ENCODE results near the gene LANCL3.

The LANCL3 gene

GRCh38 chrX:37677243-37677642, 105.8 kb downstream of the LANCL3 start:
- Histone ChIP-seq H4K20me1 (no peaks in the 10 kb centered on the region), H3K9me3 (replicated peaks in 1 of 11) (no peaks in the 10 kb centered on the region; a peak in 1 of 22 replicates), H3K9ac (no peak overlapping the region), H3K27me3 (no peaks in the 10 kb centered on the region), H3K4me3 (no peak overlapping the region), H3K27ac (no peak overlapping the region), H3K4me2 (no peak overlapping the region), H3K36me3 (no peaks in the 10 kb centered on the region), H3K4me1 (no peaks in the 10 kb centered on the region)
- TF ChIP-seq Cebpa-rat (IDR thresholded peaks at IDR 0.05): no peak

GRCh38 chrX:37677765-37678164, 106.3 kb downstream of the LANCL3 start:
- no peaks in the 10 kb centered on the region for H3K36me3 ChIP-seq
- H3K9me3 ChIP-seq (replicated peaks in 1 of 11): no peaks in the 10 kb centered on the region
- TF ChIP-seq Cebpa-rat (IDR thresholded peaks at IDR 0.05): no peak
- H3K9ac ChIP-seq: no peak overlapping the region
- no peaks in the 10 kb centered on the region for H4K20me1 ChIP-seq
- H3K27me3 ChIP-seq: no peaks in the 10 kb centered on the region
- H3K4me1 ChIP-seq: no peaks in the 10 kb centered on the region
- no peak overlapping the region for H3K27ac ChIP-seq
- no peak overlapping the region for H3K4me2 ChIP-seq
- H3K4me3 ChIP-seq: no peak overlapping the region

- Histone ChIP-seq H3K4me3 (no peak overlapping the region), H3K9ac (no peak overlapping the region), H3K4me1 (no peaks in the 10 kb centered on the region), H3K4me2 (no peak overlapping the region), H3K36me3 (no peaks in the 10 kb centered on the region), H3K27me3 (no peaks in the 10 kb centered on the region), H3K27ac (no peak overlapping the region), H3K9me3 (replicated peaks in 1 of 11) (no peaks in the 10 kb centered on the region), H4K20me1 (no peaks in the 10 kb centered on the region)
- no peak for TF ChIP-seq Cebpa-rat (IDR thresholded peaks at IDR 0.05)
These were observed 107.1 kb downstream of the LANCL3 start for GRCh38 chrX:37678574-37678973.

GRCh38 chrX:37679230-37679629, 107.8 kb downstream of the LANCL3 start:
- Histone ChIP-seq H3K27ac (no peak overlapping the region), H3K27me3 (0 out of 22 replicates have a peak, but pooled peaks cover 0 to under 1% (median 0%) of the 10 kb centered on the region in 11 experiments), H4K20me1 (no peaks in the 10 kb centered on the region), H3K9ac (no peak overlapping the region), H3K4me2 (no peak overlapping the region), H3K4me3 (no peak overlapping the region), H3K9me3 (replicated peaks in 1 of 11) (no peaks in the 10 kb centered on the region), H3K4me1 (no peaks in the 10 kb centered on the region), H3K36me3 (no peaks in the 10 kb centered on the region)
- no peak for TF ChIP-seq Cebpa-rat (IDR thresholded peaks at IDR 0.05)

- Histone ChIP-seq H4K20me1 (no peaks in the 10 kb centered on the region), H3K36me3 (no peaks in the 10 kb centered on the region), H3K4me1 (no peaks in the 10 kb centered on the region), H3K9ac (no peak overlapping the region), H3K4me3 (no peak overlapping the region), H3K27me3 (0 out of 22 replicates have a peak, but pooled peaks cover 0 to 4% (median 0%) of the 10 kb centered on the region in 11 experiments), H3K4me2 (no peak overlapping the region), H3K27ac (no peak overlapping the region), H3K9me3 (replicated peaks in 1 of 11) (no peaks in the 10 kb centered on the region)
- no peak for TF ChIP-seq Cebpa-rat (IDR thresholded peaks at IDR 0.05)
These were observed 108.4 kb downstream of the LANCL3 start for GRCh38 chrX:37679888-37680287.

GRCh38 chrX:37684426-37684825, 113.0 kb downstream of the LANCL3 start:
- Histone ChIP-seq H3K4me2 (no peak overlapping the region), H4K20me1 (no peaks in the 10 kb centered on the region), H3K9ac (no peak overlapping the region), H3K27me3 (peaks cover 7 to 20% (median 10%) of the 10 kb centered on the region in 11 experiments), H3K27ac (no peak overlapping the region), H3K36me3 (no peaks in the 10 kb centered on the region), H3K9me3 (replicated peaks in 1 of 11) (peaks cover 0 to 6% (median 0%) of the 10 kb centered on the region in 11 experiments; a peak in 7 of 22 replicates), H3K4me3 (no peak overlapping the region), H3K4me1 (peaks cover 0 to 6% (median 0%) of the 10 kb centered on the region in 10 experiments; a peak in 2 of 20 replicates)
- no peak for TF ChIP-seq Cebpa-rat (IDR thresholded peaks at IDR 0.05)

- Histone ChIP-seq H3K27me3 (peaks cover 7 to 20% (median 10%) of the 10 kb centered on the region in 11 experiments), H3K4me1 (peaks cover 0 to 6% (median 0%) of the 10 kb centered on the region in 10 experiments; a peak in 2 of 20 replicates), H3K36me3 (no peaks in the 10 kb centered on the region), H3K4me2 (peak overlapping the region; percentile 50 to 80 (median 72); a peak in 21 of 22 replicates), H3K9me3 (replicated peaks in 1 of 11) (peaks cover 0 to 6% (median 0%) of the 10 kb centered on the region in 11 experiments; a peak in 7 of 22 replicates), H3K27ac (no peak overlapping the region), H3K9ac (0 out of 22 replicates have a peak overlapping the region, but pooled peaks of 1 of the 11 experiments have one; percentile 56), H3K4me3 (peak overlapping the region in 9 of 10 experiments; percentile 47 to 67 (median 55); a peak in 13 of 20 replicates), H4K20me1 (no peaks in the 10 kb centered on the region)
- no peak for TF ChIP-seq Cebpa-rat (IDR thresholded peaks at IDR 0.05)
These were observed 113.5 kb downstream of the LANCL3 start for GRCh38 chrX:37684973-37685372.

GRCh38 chrX:37685381-37686359, 114.2 kb downstream of the LANCL3 start, which contains the start of gene XK:
TSS of gene XK (plus strand) at chrX:37685791. CDS start at chrX:37685962, 171 bp downstream.
- peak within 1 kb of the TSS; percentile 58 to 80 (median 72) for H3K4me2 ChIP-seq
- H3K9me3 ChIP-seq (replicated peaks in 1 of 11): peaks cover 0 to 6% (median 0%) of the 10 kb centered on the region in 11 experiments; a peak in 7 of 22 replicates
- H3K4me3 ChIP-seq: peak within 1 kb of the TSS; percentile 46 to 67 (median 54)
- H3K27me3 ChIP-seq: peaks cover 7 to 20% (median 10%) of the 10 kb centered on the region in 11 experiments
- H3K4me1 ChIP-seq: peaks cover 0 to 6% (median 0%) of the 10 kb centered on the region in 10 experiments; a peak in 2 of 20 replicates
- peak within 1 kb of the TSS in 9 of 11 experiments; percentile 35 to 56 (median 49); a peak in 8 of 22 replicates for H3K9ac ChIP-seq
- H3K36me3 ChIP-seq: no peaks in the 10 kb centered on the region
- no peak for TF ChIP-seq Cebpa-rat (IDR thresholded peaks at IDR 0.05)
- no peaks in the 10 kb centered on the region for H4K20me1 ChIP-seq
- peak within 1 kb of the TSS in 1 of 11 experiments; percentile 34; a peak in 1 of 22 replicates for H3K27ac ChIP-seq

Measured in BLaER1 treated with 17β-estradiol and CSF1 and Interleukin-3, amounts not matched to agents 10 nM and 100 nM (cell line).